Stimulated activated CD4-positive, alpha-beta T cell treated with anti-CD3 and anti-CD28 coated beads, Interleukin-4, amount 100 ng/mL, for 1 hour (primary cell): ENCODE measurements around the gene PAX8.
"Not testable (repeated sequence)": the region's sequence is repeated elsewhere in the genome, so short reads cannot be mapped to it uniquely, and the experiment has no call there.

ENCODE experiments used
- DNase-seq: peaks from one replicate; pipeline ENCODE4 v3.0.0-alpha.2; 2020

PAX8 gene

DNA sequence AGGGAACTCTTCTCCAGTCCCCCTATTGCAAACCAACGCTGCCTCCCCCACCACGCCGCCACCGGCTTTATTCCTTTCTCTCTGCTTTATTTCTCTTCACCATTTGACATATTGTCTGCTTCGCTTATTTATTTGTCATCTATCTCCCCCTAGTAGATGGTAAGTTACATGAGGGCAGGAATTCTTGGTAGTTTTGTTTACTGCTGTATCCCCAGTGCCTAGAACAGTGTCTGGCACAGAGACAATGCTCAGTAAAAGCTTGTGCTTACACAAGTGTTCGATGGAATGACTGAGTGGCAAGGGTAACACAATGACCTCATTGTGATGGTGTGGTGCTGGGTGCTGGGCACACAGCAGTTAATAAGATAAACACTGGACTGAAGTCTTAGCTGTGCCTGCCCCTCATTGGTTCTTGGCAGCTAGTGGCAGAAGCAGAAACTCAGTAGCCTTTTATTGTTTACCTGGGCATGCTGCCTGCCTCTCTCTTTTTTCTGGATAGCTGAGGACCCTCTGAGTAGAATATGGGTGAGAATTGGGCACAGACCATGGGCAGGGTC lies 9.5 kb upstream of the PAX8 start:
- DNase-seq = not testable (repeated sequence)

DNA sequence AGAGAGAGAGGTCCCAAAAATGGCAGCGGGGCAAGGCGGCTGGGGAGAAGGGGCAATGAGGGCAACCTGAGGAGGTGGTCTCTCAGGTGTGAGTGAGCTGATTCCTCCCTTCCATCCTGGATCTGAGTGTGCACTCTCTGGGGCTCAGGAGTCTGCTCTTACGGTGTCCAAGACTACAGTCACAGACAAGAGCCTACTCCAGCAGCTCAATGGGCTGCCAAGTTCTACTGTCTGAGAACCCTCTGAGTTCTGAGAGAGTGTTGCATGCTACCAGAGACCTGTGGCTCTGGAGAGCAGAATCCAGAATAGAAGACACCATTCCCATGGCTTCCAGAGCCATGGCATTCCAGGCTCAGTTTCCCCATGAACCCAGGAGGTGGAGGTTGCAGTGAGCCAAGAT lies 7.1 kb upstream of the PAX8 start:
- DNase-seq = no peak

- DNase-seq = not testable (repeated sequence)
Measured at GRCh38 chr2:113284999-113285398, 6.3 kb upstream of the PAX8 start.

GRCh38 chr2:113284476-113284875 lies 5.8 kb upstream of the PAX8 start:
- DNase-seq = no peak

- DNase-seq = no peak
Measured at GRCh38 chr2:113283704-113284284, 5.1 kb upstream of the PAX8 start.

DNA sequence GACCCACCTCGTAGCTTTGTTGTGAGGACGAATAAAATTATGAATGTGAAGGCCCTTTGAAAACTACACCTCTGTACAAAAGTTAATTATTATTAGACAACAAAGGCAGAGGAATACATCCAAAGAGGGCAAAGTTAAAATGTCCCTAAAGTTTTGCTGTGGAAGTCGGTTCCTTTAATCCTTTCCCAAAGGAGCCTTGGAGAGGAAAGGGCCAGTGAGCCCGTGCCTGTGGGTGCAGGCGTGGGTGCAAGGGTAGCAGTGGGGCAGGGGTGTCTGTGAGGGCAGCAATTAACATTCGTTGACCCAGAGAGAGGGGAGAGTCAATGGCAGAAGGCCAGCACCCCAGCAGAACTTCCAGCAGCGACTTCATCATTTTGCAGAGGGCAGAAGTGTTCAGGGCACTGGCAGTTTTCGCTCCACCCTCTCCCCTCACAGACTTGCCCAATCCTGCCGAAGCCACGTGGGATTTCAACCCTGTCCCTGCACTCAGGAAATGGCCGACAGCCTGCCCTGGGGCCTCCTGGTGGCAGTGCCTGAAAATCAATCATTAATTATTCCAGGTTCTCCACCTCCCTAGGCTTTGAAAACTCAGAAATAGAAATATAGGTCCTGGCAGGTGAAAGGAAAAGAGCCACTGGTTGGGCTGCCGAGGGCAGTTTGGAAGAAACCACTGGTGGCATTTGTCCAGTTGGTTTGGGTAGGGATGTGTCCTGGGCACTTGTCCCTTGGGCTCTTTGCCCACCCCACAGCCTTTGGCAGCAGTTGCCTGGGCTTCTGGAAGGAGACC lies 4.2 kb upstream of the PAX8 start:
- no peak for DNase-seq

DNA sequence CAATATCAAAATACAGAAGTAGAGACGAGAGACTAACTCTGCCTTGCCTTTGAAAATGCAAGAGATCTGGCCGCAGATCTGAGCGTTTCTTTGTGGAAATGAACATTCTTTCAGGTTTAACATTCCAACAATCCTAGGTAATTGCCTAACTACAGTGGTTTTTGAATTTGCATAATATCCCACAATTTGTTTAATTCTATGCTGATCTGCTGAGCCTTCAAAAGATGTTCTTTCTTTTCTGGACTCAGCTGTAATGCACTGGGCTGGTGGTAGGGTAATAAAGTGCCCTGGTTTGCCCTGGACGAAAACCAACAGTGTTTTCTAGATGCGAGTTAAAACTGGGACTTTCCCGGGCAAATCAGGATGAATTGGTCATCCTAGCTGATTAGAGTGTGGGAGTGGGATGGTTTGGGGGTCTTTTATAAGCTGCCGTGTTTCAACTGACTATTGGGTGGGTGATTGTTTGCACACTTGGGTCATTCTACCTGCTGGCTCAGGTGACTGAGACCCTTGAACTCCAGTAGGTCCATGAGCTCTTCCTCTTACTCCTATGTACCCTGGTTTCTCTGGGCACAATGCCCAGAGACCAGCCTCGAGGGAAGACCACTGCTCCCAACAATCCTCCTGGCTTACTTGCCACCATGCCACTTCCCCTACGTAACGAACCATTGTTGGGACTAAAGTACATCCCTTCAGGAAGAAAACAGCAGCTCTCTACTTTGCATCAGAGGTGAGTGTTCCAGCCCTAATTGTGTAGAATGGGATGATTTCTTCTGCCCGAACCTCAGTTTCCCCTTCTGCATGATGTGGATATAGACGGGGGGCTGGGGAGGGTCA lies 3.4 kb upstream of the PAX8 start:
- DNase-seq = no peak

- DNase-seq = no peak
Measured at GRCh38 chr2:113278073-113278741, 514 bp downstream of the PAX8 start.

DNA sequence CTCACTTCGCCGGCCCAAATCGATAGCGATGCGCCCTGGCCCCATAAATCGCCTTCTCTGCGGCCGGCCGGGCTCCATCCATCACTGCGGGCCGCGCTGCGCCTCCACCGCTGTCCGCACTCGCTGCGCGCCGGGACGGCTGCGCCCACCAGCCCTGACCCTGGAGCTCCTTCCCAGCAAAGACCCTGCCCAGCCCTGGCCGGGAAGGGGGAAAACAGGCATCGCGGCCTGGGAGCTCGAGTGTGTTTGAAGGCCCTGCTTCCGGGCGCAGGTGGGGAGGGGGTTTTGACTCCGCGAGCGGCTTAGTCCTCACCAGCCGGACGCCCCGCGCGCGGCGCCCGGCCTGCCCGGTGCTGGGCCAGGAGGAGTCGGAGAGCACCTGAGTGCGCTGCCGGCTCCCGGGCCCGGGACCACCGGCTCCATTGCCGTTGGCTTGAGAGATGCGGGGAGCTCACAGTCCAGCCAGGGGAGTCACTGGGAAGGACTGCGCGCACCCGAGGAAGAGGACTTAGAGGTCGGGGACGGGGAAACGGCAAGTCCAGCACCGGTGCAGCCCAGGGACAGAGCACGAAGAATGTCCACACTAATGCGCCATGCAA lies 1.1 kb downstream of the PAX8 start:
- DNase-seq = no peak

- peak; percentile 8 for DNase-seq
Measured at GRCh38 chr2:113276761-113277425, 1.8 kb downstream of the PAX8 start.

DNA sequence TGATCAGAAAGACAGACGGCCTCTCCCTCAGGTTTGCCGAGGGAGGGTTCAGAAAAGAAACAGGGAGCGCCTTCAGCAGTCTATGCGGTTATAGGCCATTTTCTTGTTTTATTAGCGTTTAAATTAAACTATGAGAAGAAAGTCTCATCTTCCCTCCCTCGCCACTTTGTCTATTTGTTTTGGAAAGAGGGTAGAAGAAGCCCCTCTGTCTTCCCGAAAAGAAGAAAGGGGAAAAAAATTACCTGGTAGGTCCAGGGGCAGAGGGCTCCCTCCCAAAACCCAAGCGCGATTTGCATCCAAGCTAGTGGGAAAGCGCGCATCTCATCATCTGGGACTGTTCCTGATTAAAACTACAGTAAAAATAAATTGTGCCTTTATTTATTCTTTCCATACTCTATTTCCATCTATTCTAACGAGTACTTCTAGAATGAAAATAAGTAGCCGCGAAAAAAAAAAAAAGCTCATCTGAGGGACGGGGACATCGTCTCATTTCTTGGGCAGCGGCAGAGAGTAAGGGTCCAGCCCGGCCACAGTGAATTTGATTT lies 2.4 kb downstream of the PAX8 start:
- DNase-seq = no peak

DNA sequence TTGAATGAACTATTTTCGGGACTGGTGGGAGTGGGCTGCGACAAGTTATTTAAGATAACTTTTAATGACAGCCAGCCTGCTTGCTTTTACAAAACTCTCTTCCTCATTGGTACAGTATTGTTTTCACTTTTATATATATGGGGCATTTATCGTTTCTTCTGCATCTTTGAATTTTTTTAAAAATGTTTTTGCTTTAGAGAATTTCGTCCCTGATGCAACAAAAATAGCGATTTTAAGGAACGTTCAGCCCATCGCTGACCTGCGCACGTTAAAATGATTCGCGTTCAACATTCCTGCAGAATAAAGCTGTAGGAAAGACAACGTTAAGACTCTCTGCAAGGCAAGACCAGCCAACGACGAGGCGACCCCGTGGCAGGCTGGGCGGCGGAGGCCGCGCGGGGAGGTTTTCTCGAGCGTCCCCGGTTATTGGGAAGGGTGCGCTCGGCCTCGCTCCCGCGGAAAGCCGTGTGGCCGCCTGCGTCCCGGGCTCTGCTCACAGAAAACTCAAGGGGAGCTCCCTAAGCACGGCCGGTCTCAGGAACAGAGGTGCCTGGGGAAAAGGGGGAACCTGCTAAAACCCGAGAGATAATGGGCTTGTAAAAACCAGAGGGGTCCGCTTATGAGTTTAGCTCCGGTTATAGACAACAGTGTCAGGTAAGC lies 3.0 kb downstream of the PAX8 start:
- DNase-seq = no peak

DNA sequence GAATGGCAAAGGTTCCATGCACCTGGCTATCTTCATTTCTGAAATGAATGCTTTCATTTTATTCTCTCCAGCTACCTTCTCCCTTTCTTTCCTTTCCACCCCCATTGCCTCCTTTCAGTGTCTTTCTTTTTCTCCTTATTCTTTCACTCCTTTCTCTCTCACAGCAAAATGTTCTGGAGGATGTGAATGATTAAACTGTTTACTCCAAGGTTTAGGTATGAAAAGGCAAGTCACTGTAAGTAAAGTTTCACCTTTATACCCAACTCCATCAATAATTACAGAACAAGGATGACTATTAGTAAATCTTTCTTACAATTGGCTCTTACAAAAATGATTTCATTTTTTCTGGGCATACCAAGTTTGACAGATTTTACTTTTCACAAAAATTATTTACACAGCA lies 4.3 kb downstream of the PAX8 start:
- no peak for DNase-seq

DNA sequence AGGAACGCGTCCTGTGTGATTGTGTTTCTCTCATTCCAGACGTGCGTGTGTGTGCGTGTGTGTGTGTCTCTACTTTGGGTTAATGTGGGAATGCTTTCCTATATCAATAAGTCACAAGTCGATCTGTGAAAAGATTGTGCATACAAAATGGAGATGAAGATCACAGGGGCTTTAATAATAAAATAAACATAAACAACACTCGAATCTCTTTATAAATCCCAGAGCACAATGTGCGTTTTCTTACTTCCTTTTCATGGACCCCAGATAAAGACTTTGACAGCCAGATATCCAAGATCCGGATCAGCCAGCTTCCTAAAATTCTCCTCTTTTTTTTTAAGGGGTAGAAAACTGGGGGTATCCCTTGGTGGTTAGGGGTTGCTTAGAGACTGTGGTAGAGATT lies 4.7 kb downstream of the PAX8 start:
- no peak for DNase-seq

DNA sequence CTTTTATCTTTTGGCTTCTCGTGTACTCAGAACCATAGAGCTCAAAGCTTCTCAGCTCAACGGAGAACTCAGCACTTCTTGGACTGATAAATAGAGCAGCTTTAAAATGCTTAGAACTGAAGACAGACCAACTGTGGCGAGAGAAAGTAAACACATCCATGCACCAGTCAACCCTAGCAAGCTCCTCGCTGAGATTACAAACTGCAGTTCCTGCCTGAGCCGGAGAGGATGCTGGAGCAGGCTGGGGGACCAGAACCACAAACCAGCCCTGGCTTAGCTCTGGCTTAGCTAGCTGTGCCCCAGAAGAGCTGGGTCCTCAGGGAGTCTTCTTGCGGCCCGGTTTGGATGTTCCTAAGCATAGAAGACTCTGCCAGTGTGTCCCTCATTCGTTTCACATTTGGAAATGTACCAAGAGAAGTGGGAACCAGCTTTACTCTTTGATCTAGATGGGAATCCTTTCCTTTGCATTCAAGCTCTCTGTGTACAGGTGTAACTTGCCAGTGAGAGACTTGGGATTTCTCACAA lies 5.6 kb downstream of the PAX8 start:
- no peak for DNase-seq

GRCh38 chr2:113272477-113272876 lies 6.2 kb downstream of the PAX8 start:
- no peak for DNase-seq

- no peak for DNase-seq
Measured at GRCh38 chr2:113268621-113269360, 9.9 kb downstream of the PAX8 start.

GRCh38 chr2:113266431-113266830 lies 12.3 kb downstream of the PAX8 start:
- no peak for DNase-seq

DNA sequence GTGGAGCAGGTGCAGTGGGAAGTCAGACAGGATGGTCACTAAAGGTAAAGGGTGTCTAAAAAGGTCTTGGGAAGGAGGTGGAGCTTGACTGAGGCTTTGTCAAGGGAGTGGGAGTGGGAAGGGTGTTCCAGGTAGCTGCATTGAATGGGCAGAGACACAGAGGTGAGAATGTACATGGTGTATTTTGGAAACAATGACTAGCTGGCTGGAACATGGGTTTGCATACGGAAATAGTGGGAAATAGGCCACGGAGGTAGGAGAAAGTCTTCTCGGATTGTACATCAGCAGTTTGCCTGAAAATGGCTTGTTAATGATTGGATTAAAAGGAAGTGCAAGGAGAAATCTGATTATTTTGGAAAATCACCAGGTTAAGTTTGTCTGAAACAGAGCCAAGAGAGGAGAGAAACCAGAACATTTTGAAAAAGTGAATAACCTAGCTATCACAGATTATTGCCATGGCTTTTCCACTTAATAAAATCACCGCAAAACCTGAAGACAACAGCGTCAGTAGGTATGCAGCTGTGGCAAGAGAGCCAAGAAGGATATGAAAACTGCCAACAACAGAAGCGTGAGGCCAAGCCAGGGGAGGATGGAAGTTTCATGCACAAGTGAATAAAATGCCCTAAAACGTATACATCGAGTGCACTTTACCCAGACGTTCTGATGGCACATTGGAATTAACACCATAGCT lies 13.9 kb downstream of the PAX8 start:
- DNase-seq = no peak

DNA sequence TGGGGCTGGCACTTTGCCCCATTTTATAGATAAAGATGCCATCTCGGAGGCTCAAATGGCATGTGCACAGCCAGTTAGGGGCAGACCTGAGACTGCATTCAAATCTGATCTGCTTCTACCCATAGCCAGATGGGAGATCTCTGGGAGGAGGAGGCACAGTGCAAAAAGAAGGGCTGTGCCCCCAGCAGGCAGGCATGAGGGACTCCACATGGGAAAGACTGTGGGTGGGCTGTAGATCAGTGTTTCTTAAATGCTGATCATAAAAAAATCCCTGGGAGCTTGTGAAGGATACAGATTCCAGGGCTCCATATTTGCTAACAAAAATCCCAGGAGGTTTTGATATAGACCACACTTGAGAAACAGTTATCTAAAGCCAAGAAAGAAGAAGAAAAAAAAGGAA lies 15.2 kb downstream of the PAX8 start:
- DNase-seq = no peak
